Adrenal gland (tissue), 12 donors: ENCODE data around the gene SPATA33. TPM values are rescaled to one million over a fixed set of nuclear protein-coding genes. Genes with fewer than 3 reads are reported as not detected.

Experiments used
- DNase-seq, 7 donors: peaks; one replicate each; pipeline ENCODE4 v3.0.0-alpha.2; 2019 to 2020
- H3K27ac ChIP-seq, 5 donors: fragments of 200-600 bp; sonication (generic) in 4 of 5; 1 replicate in 3 of 5; 2 replicates in 2 of 5; pipeline versions ENCODE4 v1.5.1 to v1.8.0; 2016 to 2020; ENCODE audit warnings: mild to moderate bottlenecking in 1 of 5
- H3K27me3 ChIP-seq: fragments of 200-600 bp; 2 replicates; pipeline ENCODE4 v1.8.0; 2021
- H3K36me3 ChIP-seq, 2 donors: fragments of 200-600 bp; replicated peaks in 1 of 2; 1 replicate in 1 of 2; 2 replicates in 1 of 2; pipeline versions ENCODE4 v1.5.1 to v1.8.0; 2018 to 2022
- H3K4me1 ChIP-seq, 2 donors: fragments of 200-600 bp; replicated peaks in 1 of 2; 1 replicate in 1 of 2; 2 replicates in 1 of 2; pipeline versions ENCODE4 v1.5.1 to v1.8.0; 2018 to 2021
- H3K4me3 ChIP-seq, 4 donors: fragments of 200-600 bp; sonication (generic) in 3 of 4; one replicate each; pipeline ENCODE4 v1.5.1; 2016 to 2018
- H3K9me3 ChIP-seq, 3 donors: fragments of 200-600 bp; sonication (generic) in 1 of 3; replicated peaks in 1 of 3; 1 replicate in 2 of 3; 2 replicates in 1 of 3; pipeline versions ENCODE4 v1.5.1 to v1.8.0; 2016 to 2021
- CTCF ChIP-seq, 6 experiments: fragments of 450-650 bp in 4 of 6; fragments of 200-600 bp in 2 of 6; sonication (generic) in 1 of 6; IDR thresholded peaks; 1 replicate in 5 of 6; 2 replicates in 1 of 6; pipeline versions ENCODE4 v1.5.1 to v1.8.0; 2016 to 2021; ENCODE audit warnings: antibody characterized with exemption in 6 of 6, mild to moderate bottlenecking in 2 of 6, moderate library complexity in 1 of 6
- POLR2A ChIP-seq, 2 donors: fragments of 450-650 bp; IDR thresholded peaks; one replicate each; pipeline ENCODE4 v1.6.1; 2017; ENCODE audit warnings: antibody characterized with exemption in 2 of 2, mild to moderate bottlenecking in 2 of 2, moderate library complexity in 1 of 2
- WGBS, 4 donors: extraction: QIAGEN DNeasy Blood & Tissue Kit in 2 of 4; methylation state at CpG; one replicate each; pipeline versions ENCODE4 v1.1.5 to v1.1.7; 2013 to 2017; 5-methylcytosine and 5-hydroxymethylcytosine counted together
- intact Hi-C, 2 donors: fragments of 100-400 bp; cut with DNase I; formaldehyde crosslinking; loops; one replicate each; pipeline versions ENCODE4 v1.14.1 to v1.15.0; 2022 to 2023
- polyA plus RNA-seq, 3 donors: library from polyadenylated mRNA; stranded (reverse); fragments of 200-250 nt in 2 of 3; fragments of 350-450 nt in 1 of 3; fragmentation: Illumina TruSeq in 1 of 3; extraction: RNeasy Lipid Tissue Mini Kit (QIAGEN cat#74804) in 1 of 3; gene quantifications; one replicate each; pipeline ENCODE4 v1.2.3, GENCODE V29; 2013 to 2014
- total RNA-seq, 9 donors: library from RNA; depleted of rRNA in 4 of 9; stranded (reverse); fragments of >200 nt in 4 of 9; fragments of 120-200 nt in 1 of 9; fragmentation: NEBNext Ultra II Directional in 1 of 9; extraction: Animal tissue kit (Norgen Biotek cat#: 25700) in 1 of 9; gene quantifications; one replicate each; pipeline versions ENCODE4 v1.1.0 to v1.2.4, GENCODE V29; 2013 to 2023
- donor health status: healthy with polysubstance abuse.
- donor health status: Bipolar disorder and iron deficiency.
- donor health status: DM: yes; HTN: yes; CAD: no.
- donor health status: DM: no; HTN: no; CAD: no.
- donor health status: DM: no; HTN: no; CAD: no.
- donor health status: DM: yes; HTN: yes; CAD: no.

The SPATA33 gene
- total and polyA plus RNA-seq, 12 donors: 1.9 to 13.5 (median 4.8) TPM

- WGBS, 4 donors: 89 to 91% (median 89%) methylated on average over 10 to 15 of the region's 15 CpGs
- TF ChIP-seq CTCF (IDR thresholded peaks at IDR 0.05) (no peak), POLR2A (IDR thresholded peaks at IDR 0.05) (no peak)
- H3K4me1 ChIP-seq: peaks cover 2 to 8% of the 10 kb centered on the region in 2 donors
- H3K27me3 ChIP-seq: no peaks in the 10 kb centered on the region
- H3K36me3 ChIP-seq: peaks cover 0 to 19% of the 10 kb centered on the region in 2 donors
- no peak overlapping the region for H3K4me3 ChIP-seq
- no peak overlapping the region for H3K27ac ChIP-seq
- intact Hi-C loops: no loop called here
- no peaks in the 10 kb centered on the region for H3K9me3 ChIP-seq
- peak in 1 of 7 donors; percentile 58 for DNase-seq
Measured at GRCh38 chr16:89651584-89651983, 6.1 kb upstream of the SPATA33 start.

DNA sequence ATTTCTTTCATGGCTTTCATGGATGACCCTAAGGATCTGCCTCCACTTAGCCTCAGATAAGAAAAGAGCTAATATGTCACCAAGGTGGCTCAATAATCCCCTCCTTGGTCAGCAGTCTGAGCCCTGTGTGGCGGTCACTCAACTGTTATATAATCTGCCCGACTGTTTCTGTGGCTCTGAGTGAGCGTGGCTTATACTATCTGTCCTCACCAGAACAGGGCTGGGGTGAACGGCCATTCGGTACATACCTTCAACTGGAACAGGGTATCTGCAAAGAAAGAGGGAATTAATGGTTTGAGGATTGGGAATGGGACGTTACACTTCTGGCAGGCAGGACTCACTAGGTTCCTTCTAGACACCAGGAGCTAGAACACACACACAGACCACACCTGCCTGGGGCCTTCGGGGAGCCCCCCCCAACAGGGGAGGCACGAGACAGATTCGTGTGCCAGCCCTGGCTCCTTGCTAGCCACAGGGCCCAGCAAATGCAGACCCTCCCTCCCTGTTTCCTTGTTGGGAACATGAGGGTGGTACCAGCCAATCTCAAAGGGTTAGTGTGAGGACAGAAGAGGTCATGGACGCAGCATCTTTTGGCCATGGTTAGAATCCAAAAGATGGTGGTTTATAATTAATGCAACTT lies 3.9 kb upstream of the SPATA33 start:
- 87 to 89% (median 88%) methylated on average over 9 to 10 of the region's 10 CpGs for WGBS, 4 donors
- Histone ChIP-seq H3K4me1 (peaks cover 10 to 16% of the 10 kb centered on the region in 2 donors), H3K4me3 (no peak overlapping the region), H3K27ac (no peak overlapping the region), H3K27me3 (no peaks in the 10 kb centered on the region), H3K36me3 (peaks cover 0 to 12% of the 10 kb centered on the region in 2 donors), H3K9me3 (no peaks in the 10 kb centered on the region)
- TF ChIP-seq POLR2A (IDR thresholded peaks at IDR 0.05) (no peak), CTCF (IDR thresholded peaks at IDR 0.05) (no peak)
- intact Hi-C loops: no loop called here
- no peak for DNase-seq

- TF ChIP-seq CTCF (IDR thresholded peaks at IDR 0.05): no peak
- TF ChIP-seq POLR2A (IDR thresholded peaks at IDR 0.05): no peak
- Histone ChIP-seq H3K36me3 (peaks cover 0 to 12% of the 10 kb centered on the region in 2 donors), H3K27me3 (no peaks in the 10 kb centered on the region), H3K27ac (no peak overlapping the region), H3K4me1 (peaks cover 10 to 19% of the 10 kb centered on the region in 2 donors), H3K9me3 (no peaks in the 10 kb centered on the region), H3K4me3 (no peak overlapping the region)
- DNase-seq: peak in 2 of 7 donors; percentile 30 to 57
- intact Hi-C loops: no loop called here
- 48 to 71% (median 56%) methylated on average over 10 of the region's 10 CpGs for WGBS, 4 donors
Measured at GRCh38 chr16:89655062-89655643, 2.5 kb upstream of the SPATA33 start.

DNA sequence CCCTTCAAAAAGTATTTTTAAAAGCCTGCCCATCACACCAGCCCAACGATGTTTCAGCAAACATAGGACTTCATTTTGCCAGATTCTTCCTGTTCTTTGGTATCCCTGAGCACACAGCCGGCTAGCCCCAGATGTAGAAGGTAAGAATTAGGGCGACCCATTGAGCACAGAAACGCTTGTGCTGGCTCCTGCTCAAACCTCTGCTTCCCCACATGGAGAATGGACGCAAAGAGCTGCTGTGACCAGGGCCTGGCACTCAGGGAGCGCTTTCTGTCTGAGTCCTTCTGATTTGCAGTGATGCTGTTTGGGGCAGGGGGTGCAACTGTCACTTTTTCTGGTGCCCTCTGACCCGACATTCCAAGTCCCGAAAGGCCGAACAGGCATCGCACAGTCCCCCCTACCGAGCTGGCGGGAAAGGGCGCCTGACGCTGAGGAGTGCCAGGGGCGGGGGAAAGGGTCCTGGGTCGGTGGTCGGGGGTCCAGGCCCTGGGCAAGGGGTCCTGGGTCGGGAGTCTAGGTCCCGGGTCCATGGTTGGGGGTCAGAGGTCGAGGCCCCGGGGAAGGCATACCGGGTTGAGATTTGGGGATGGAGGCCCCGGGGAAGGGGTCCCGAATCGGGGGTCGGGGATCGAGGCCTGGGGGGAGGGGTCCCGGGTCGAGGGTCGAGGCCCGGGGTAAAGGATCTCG lies 1.1 kb upstream of the SPATA33 start:
- 27 to 88% (median 33%) methylated on average over 5 to 32 of the region's 32 CpGs for WGBS, 4 donors
- no peak for DNase-seq

More for the DNA sequence above, 1.1 kb upstream of the SPATA33 start:
- peak overlapping the region in 2 of 5 donors; percentile 44 to 88 for H3K27ac ChIP-seq
- no peaks in the 10 kb centered on the region for H3K9me3 ChIP-seq
- TF ChIP-seq POLR2A (IDR thresholded peaks at IDR 0.05) (no peak), CTCF (IDR thresholded peaks at IDR 0.05) (no peak)
- H3K27me3 ChIP-seq: no peaks in the 10 kb centered on the region
- H3K4me1 ChIP-seq: peaks cover 10 to 19% of the 10 kb centered on the region in 2 donors
- peak overlapping the region; percentile 62 to 92 (median 78) for H3K4me3 ChIP-seq
- peaks cover 0 to 3% of the 10 kb centered on the region in 2 donors for H3K36me3 ChIP-seq
- intact Hi-C loops: no loop called here
